Hepatocyte (in vitro differentiated cells): Measurements from ENCODE around the gene RGS6. TPM values are rescaled to one million over a fixed set of nuclear protein-coding genes. Genes with fewer than 3 reads are reported as not detected.
A peak's percentile ranks its signal among the peaks of the same experiment; 100 is the strongest.

ENCODE experiments used
- DNase-seq: peaks from one replicate; pipeline ENCODE4 v3.0.0-alpha.2; 2016; ENCODE audit warnings: low spot score
- H2AFZ ChIP-seq: fragments of 200-600 bp; sonication (generic); 2 replicates; pipeline ENCODE4 v1.6.0; 2016; ENCODE audit warnings: antibody characterized with exemption, mild to moderate bottlenecking
- H3K27ac ChIP-seq: fragments of 200-600 bp; sonication (generic); 2 replicates; pipeline ENCODE4 v1.5.1; 2016; ENCODE audit warnings: mild to moderate bottlenecking
- H3K27me3 ChIP-seq: fragments of 200-600 bp; sonication (generic); 2 replicates; pipeline ENCODE4 v1.6.1; 2016
- H3K36me3 ChIP-seq: fragments of 200-600 bp; sonication (generic); replicated peaks from 2 replicates; pipeline ENCODE4 v1.5.1; 2016; ENCODE audit warnings: low read depth; ENCODE audit not compliant: insufficient read depth
- H3K4me1 ChIP-seq: fragments of 200-600 bp; sonication (generic); 2 replicates; pipeline ENCODE4 v1.5.1; 2016; ENCODE audit warnings: mild to moderate bottlenecking, moderate library complexity; ENCODE audit not compliant: insufficient read depth
- H3K4me2 ChIP-seq: fragments of 200-600 bp; sonication (generic); 2 replicates; pipeline ENCODE4 v1.6.0; 2016
- H3K4me3 ChIP-seq: fragments of 200-600 bp; sonication (generic); 2 replicates; pipeline ENCODE4 v1.5.1; 2016; ENCODE audit warnings: mild to moderate bottlenecking
- H3K79me2 ChIP-seq: fragments of 200-600 bp; sonication (generic); 2 replicates; pipeline ENCODE4 v1.6.0; 2017; ENCODE audit warnings: mild to moderate bottlenecking
- H3K9me2 ChIP-seq: fragments of 200-600 bp; sonication (generic); replicated peaks from 2 replicates; pipeline ENCODE4 v1.6.0; 2017; ENCODE audit warnings: mild to moderate bottlenecking; ENCODE audit not compliant: insufficient read depth
- H3K9me3 ChIP-seq: fragments of 200-600 bp; sonication (generic); 2 replicates; pipeline ENCODE4 v1.5.1; 2016; ENCODE audit warnings: low read depth, mild to moderate bottlenecking
- H4K20me1 ChIP-seq: fragments of 200-600 bp; sonication (generic); 2 replicates; pipeline ENCODE4 v1.6.0; 2016; ENCODE audit warnings: mild to moderate bottlenecking; ENCODE audit not compliant: insufficient read depth, poor library complexity, severe bottlenecking
- EZH2 ChIP-seq: fragments of 200-600 bp; sonication (generic); IDR thresholded peaks from 2 replicates; pipeline ENCODE4 v1.6.1; 2016; ENCODE audit warnings: antibody characterized with exemption, mild to moderate bottlenecking, borderline replicate concordance
- EZH2phosphoT487 ChIP-seq: fragments of 200-600 bp; sonication (generic); IDR thresholded peaks from one replicate; pipeline ENCODE4 v1.6.1; 2018; ENCODE audit warnings: antibody characterized with exemption, mild to moderate bottlenecking, low read depth, moderate library complexity; ENCODE audit not compliant: unreplicated experiment, severe bottlenecking
- WGBS: methylation state at CpG from one replicate; pipeline ENCODE4 v1.1.6; 2016; ENCODE audit warnings: low lambda C conversion rate; ENCODE audit errors: missing lambda C conversion rate; 5-methylcytosine and 5-hydroxymethylcytosine counted together
- polyA plus RNA-seq: library from polyadenylated mRNA; unstranded; fragments of >200 nt; fragmentation: Nextera tagmentation; extraction: Ambion mirVana; gene quantifications from 2 replicates; pipeline ENCODE4 v1.2.1, GENCODE V29; 2016
- total RNA-seq: library from RNA; depleted of rRNA; stranded (reverse); fragments of >200 nt; gene quantifications from 2 replicates; pipeline ENCODE4 v1.2.3, GENCODE V29; 2014
- TF ChIP-seq, protein P1 (sequence below): fragments of 200-600 bp; sonication (generic); IDR thresholded peaks from 2 replicates; pipeline ENCODE4 v1.5.1; 2016; ENCODE audit warnings: antibody characterized with exemption, mild to moderate bottlenecking; ENCODE audit not compliant: poor library complexity

Gene RGS6
- total and polyA plus RNA-seq, 2 experiments from 2014 or later = 0.25 to 0.87 TPM

DNA sequence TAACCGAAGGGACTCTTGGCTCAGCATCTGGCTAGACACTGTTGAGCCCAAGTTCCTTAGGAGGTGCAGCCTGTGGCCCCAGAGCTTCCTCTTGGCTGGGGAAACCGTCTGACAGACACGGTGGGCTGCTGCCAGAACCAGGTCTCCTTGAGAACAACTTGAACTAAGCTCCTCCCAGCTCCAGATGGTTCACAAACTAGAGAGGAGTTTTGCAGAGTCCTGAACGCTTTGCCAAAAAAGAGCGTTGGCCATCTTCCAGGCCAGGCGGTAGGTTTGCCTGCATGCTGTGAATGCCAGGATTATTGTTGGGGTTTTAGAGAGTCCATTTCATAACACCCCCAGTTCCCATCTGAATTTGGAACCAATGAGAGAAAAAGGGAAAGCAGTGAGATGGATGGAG is 399.8 kb downstream of the RGS6 start:
- Histone ChIP-seq H3K27ac (no peak overlapping the region), H3K27me3 (no peaks in the 10 kb centered on the region), H3K9me2 (no peaks in the 10 kb centered on the region), H4K20me1 (no peaks in the 10 kb centered on the region), H2AFZ (no peak overlapping the region), H3K79me2 (no peaks in the 10 kb centered on the region), H3K4me2 (no peak overlapping the region), H3K4me3 (no peak overlapping the region), H3K4me1 (no peaks in the 10 kb centered on the region), H3K9me3 (no peaks in the 10 kb centered on the region), H3K36me3 (no peaks in the 10 kb centered on the region)
- TF ChIP-seq, protein P1, sequence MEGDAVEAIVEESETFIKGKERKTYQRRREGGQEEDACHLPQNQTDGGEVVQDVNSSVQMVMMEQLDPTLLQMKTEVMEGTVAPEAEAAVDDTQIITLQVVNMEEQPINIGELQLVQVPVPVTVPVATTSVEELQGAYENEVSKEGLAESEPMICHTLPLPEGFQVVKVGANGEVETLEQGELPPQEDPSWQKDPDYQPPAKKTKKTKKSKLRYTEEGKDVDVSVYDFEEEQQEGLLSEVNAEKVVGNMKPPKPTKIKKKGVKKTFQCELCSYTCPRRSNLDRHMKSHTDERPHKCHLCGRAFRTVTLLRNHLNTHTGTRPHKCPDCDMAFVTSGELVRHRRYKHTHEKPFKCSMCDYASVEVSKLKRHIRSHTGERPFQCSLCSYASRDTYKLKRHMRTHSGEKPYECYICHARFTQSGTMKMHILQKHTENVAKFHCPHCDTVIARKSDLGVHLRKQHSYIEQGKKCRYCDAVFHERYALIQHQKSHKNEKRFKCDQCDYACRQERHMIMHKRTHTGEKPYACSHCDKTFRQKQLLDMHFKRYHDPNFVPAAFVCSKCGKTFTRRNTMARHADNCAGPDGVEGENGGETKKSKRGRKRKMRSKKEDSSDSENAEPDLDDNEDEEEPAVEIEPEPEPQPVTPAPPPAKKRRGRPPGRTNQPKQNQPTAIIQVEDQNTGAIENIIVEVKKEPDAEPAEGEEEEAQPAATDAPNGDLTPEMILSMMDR = no peak
- TF ChIP-seq EZH2 = no peak
- TF ChIP-seq EZH2phosphoT487 = no peak
- peak; percentile 8 for DNase-seq
- WGBS = 48% methylated on average over 6 of the region's 6 CpGs

DNA sequence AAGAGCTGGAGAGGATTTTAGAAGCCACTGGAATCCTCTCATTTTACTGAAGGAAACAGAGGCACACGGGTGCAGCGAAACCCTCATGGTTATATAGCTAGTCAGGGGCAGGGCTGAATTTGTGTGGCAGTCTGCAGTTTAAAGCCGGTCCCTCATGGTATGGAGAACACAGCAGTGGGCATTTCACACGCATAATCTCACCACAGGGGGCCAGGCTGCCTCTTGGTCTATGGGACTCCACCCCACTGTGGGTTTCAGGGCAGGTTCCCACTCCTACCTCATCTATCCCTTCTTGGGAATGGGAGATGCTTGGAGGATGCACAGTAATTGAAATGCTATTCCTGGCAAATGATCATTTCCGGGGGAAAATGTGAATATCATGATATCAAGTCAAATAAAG is 400.6 kb downstream of the RGS6 start:
- no peaks in the 10 kb centered on the region for H3K9me2 ChIP-seq
- H3K27me3 ChIP-seq = no peaks in the 10 kb centered on the region
- H4K20me1 ChIP-seq = no peaks in the 10 kb centered on the region
- no peaks in the 10 kb centered on the region for H3K4me1 ChIP-seq
- no peak overlapping the region for H3K4me2 ChIP-seq
- no peaks in the 10 kb centered on the region for H3K79me2 ChIP-seq
- no peaks in the 10 kb centered on the region for H3K9me3 ChIP-seq
- TF ChIP-seq, protein P1 = no peak
- no peak for TF ChIP-seq EZH2phosphoT487
- TF ChIP-seq EZH2 = no peak
- no peak for DNase-seq
- H2AFZ ChIP-seq = no peak overlapping the region
- H3K36me3 ChIP-seq = no peaks in the 10 kb centered on the region
- H3K4me3 ChIP-seq = no peak overlapping the region
- 52% methylated on average over 5 of the region's 5 CpGs for whole genome bisulfite sequencing
- no peak overlapping the region for H3K27ac ChIP-seq

DNA sequence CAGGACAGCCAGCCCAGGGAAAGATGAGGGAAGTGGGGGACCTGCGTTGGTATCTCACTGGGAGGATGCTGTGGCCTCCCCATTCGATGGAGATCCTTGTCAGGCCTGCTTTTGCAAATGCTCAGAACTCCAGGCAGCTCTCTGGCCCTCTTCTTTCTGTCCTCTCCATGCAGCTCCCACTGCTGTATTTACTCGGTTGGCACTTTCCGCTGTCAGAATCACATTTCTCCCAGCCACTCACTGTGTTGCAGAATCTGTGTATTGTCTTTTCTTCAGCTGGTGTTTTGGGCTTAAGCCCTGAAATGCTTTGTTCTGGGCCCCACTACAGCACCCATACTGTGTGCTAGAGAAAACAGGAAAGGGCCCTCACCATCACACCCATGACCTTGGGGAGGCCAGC is 401.1 kb downstream of the RGS6 start:
- H3K4me3 ChIP-seq = no peak overlapping the region
- H3K27ac ChIP-seq = no peak overlapping the region
- no peaks in the 10 kb centered on the region for H3K9me3 ChIP-seq
- H3K4me1 ChIP-seq = no peaks in the 10 kb centered on the region
- TF ChIP-seq EZH2phosphoT487 (no peak), EZH2 (no peak)
- TF ChIP-seq, protein P1 = no peak
- H3K79me2 ChIP-seq = no peaks in the 10 kb centered on the region
- H3K9me2 ChIP-seq = no peaks in the 10 kb centered on the region
- no peaks in the 10 kb centered on the region for H4K20me1 ChIP-seq
- H3K27me3 ChIP-seq = no peaks in the 10 kb centered on the region
- H3K4me2 ChIP-seq = no peak overlapping the region
- WGBS = 66% methylated on average over 4 of the region's 4 CpGs
- no peak overlapping the region for H2AFZ ChIP-seq
- no peak for DNase-seq
- no peaks in the 10 kb centered on the region for H3K36me3 ChIP-seq
